GM18520 (cell line): Measurements from ENCODE around the gene ATP8B1.
"Not testable (repeated sequence)": the region's sequence is repeated elsewhere in the genome, so short reads cannot be mapped to it uniquely, and the experiment has no call there.

Experiments
- ATAC-seq: cut with Tn5 transposase; IDR thresholded peaks from one replicate; pipeline ENCODE4 v1.9.1; 2021; ENCODE audit not compliant: unreplicated experiment

ATP8B1 gene

DNA sequence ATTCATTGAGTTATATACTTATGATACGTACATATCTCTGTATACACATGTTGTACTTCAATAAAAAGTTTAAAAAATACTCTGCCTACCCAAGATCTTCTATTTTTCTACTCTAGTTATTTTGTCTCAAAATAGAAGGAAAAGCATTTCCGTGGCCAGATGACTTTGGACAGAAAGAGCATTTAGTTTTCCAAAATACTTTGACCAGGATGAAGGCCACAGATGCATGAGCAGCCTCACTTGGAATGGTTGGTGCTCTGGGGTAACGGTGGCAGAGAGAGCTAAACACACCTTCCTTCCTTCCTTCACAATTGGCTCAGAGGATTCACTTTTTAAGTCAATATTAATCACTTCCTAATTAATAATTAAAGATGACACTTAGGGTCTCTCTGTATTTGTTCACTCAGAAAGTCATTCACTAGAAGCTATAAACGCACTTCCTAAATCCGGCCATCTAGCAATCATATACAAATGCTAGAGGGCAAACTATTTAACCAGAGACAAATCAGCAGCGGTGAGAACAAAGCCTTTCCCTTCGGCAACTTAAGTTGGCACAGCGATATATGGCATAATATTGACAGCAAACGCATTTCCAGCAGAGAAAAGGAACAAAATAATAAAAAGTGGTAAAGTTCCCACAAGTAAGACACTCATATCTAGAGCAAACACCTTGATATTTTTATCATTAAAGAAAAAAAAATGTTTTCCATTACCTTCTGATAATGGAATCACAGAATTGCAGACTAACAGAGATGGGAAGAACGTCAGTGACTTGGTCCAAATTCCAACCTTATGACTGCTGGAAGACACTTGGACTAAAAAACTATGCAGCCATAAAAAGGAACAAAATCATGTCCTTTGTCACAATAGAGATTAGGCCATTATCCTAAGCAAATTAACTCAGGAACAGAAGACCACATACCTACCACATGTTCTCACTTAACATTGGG lies 125.6 kb downstream of the ATP8B1 start:
- ATAC-seq = no peak

DNA sequence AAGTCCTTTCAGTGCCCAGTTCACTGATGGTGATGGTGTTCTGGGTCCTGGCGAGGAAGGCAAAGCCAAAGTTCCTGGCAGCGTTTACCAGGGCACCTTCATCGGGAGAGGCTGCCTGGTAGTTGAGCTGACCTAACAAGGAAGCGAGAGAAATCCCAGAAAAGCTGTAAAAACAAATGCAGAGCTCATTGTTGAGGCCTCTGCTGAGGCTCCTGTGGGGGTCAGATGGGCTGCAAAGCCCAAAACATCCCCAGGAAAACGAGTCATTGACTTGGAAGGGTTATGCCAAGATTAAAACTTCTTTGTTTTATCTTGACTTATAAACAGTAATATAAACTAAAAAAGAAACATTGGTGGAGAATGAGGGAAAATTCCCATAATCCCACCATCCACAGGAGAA lies 128.2 kb downstream of the ATP8B1 start:
- no peak for ATAC-seq

DNA sequence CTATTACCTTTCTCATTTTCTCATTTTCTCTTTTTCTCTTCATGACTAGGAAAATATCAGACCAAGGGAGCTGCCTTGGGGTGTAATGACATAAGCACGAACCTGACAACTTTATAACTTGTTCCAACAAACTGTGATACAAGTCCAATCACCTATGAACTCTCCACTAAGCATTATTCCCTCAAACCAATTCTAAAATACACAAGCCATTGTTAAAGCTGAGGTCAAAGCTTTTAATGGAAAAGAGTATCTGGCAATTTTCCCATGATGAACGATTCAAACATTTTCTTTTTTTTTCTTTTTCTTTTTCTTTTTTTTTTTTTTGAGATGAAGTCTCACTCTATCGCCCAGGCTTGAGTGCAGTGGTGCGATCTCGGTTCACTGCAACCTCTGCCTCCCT lies 133.1 kb downstream of the ATP8B1 start:
- ATAC-seq = no peak

DNA sequence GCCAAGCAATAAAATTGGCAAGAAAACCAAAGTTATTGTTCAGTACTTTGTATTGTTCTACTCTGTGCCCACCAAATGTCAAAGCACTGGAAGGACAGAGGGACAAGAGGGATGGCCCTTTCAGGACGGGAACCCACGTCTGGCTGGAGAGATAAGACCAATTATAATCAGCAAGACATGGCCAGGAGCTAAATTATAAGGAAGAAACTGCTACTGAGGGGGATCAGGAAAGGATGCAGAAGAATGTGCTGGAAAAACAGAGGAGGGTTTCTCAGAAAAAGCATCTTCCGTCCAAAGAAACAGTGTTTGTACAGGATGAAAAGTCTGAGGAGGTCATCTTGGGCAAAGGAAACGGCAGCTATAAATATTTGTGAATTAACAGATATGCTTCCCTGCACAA lies 135.1 kb downstream of the ATP8B1 start:
- no peak for ATAC-seq

DNA sequence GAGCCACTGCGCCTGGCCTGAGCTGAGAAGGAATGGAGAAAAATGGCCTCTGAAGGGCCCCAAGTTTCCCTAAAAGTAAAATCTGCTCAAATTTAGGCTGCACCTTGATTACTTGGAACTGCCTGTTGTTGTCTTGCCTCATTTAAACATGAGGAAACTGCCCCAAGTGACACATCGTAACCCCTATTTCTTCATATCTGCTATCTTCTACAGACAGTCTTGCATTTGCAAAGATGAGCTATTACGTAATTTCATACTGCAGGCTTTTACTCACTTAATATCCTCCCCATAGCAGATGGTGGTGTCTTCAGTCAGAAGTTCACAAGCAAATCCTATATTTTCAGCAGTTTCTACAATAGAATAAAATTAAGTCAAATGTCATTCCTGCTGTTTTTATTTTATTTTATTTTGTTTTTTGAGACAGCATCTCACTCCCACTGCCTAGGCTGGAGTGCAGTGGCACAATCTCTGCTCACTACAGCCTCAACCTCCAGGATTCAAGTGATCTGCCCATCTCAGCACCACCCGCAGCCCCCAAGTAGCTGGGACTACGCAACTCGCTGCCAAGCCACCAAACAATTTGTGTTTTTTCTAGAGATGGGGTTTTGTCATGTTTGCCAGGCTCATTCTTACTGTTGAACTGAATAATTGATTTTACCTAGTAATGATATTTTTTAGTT lies 136.2 kb downstream of the ATP8B1 start:
- ATAC-seq = no peak

DNA sequence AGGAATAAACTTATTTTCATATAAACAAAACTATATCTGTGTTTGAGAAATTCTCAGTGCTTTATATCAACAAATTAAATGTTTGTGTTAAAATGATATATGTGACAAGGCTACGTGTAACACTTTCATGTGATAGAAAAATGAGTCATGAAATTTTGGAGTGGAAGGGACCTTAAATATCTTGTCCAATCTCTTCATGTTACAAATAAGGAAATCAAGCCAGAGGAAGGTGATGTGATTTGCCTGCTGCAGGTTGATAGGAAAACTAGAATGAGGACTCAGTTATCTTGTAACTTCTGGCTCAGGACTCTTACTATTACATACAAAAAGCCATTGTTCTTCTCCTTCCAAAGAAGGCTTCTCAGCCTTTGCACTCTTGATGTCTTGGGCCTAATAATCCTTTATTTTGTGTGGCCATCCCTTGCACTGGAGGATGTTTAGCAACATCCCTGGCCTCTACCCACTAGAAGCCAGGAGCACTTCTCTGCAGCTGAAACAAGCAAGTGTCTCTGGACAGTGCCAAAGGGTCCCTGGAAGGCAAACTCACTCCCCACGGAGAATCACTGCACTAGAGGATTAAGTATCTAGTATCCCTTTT lies 138.4 kb downstream of the ATP8B1 start:
- no peak for ATAC-seq

DNA sequence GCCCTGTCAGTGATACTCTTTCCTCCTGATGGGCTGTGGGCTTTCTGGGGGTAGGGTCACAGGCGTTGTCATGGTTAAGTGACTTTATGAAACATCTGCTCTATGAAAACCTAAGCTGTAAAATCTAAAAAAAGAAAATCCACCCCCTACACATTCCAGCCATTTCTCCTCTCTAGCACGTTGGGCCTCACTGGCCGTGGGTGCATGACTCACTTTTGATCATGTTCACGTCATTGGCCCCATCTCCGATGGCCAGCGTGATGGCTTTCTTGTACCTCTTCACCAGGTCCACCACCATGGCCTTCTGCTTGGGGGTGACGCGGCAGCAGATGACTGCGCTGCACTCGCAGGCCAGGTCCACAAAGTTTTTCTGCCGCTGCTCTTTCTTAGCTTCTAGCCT lies 142.2 kb downstream of the ATP8B1 start:
- ATAC-seq = no peak

DNA sequence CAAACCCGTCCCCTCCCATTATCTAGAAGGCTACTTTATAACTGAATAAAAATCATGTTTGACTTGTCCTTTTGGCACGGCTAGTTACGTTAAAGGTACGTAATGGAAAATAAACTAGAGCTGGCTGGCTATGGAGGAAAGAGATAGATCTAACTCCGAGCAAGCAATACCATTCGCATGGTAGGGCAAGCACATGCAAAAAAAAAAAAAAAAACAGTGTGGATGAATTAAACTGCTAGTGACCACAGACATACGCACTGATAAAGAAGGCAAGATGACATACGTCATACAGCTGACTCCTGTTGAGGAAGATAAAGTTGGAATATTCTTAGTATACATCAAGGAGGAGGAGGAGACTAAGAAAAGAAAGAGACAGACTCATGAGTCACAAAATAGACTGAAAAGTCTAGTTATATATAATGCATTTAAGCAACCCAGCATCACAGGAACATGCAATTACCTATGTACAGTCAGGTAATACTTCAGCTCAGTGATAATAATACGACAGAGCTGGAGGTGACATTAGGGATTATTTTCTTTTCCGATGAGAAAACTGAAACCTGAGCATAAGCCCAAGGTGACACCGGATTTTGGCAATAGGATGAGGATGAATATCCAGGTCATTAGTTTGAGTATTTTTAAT lies 143.5 kb downstream of the ATP8B1 start:
- no peak for ATAC-seq

DNA sequence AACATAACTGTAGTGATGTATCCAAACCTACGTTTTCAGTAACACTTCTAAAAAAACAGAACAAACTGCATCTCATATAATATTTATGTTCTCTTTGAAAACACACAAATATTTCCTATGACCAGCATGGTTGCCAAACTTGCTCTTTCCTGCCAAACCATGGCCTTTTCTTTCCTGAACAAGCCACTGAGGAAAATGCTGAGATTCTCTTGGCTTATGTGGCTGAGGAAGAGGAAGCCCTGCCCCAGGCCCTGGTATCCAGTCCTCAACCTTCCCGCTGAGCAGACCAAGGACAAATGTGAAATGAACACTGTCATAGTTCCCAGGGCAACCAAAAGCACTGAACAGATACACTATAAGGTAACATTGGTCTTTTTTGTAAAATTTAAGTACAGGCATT lies 145.6 kb downstream of the ATP8B1 start:
- ATAC-seq = no peak

DNA sequence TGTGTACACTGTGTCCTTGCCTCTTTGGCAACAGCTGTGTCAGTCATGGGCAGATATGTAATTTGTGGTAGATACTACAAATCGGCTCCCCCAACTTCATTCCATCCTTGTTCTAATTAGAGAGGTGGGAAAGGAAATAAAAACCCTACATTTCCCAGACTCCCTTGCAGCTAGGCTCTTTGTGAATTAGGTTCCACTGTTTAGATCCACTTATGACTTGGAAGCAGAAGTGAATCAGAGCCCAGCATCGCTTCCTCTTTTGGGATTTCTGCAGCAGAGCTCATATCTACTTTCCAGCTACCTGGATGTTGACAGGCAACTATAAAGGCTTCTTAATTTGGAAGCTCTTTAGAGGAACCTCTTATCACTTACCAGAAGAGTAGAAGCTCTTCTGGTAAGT lies 147.4 kb downstream of the ATP8B1 start:
- ATAC-seq = no peak

DNA sequence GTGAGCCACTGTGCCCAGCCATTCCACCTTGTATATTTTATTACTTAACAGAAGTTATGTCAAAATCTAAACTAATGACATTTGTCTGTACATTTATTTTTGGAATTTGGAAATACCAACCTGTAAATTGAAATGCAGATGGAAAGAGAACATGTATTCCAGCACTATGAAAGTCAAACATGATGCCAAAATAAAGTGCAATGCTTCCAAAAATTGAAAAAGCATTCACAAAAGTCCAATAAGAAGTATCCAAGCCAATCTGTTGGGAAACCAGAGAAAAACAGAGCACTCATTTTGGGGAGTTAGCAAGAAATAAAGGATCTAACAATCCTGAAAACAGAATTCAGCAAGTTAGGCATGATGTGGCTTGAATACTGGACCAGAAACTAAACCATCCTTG lies 151.2 kb downstream of the ATP8B1 start:
- no peak for ATAC-seq

DNA sequence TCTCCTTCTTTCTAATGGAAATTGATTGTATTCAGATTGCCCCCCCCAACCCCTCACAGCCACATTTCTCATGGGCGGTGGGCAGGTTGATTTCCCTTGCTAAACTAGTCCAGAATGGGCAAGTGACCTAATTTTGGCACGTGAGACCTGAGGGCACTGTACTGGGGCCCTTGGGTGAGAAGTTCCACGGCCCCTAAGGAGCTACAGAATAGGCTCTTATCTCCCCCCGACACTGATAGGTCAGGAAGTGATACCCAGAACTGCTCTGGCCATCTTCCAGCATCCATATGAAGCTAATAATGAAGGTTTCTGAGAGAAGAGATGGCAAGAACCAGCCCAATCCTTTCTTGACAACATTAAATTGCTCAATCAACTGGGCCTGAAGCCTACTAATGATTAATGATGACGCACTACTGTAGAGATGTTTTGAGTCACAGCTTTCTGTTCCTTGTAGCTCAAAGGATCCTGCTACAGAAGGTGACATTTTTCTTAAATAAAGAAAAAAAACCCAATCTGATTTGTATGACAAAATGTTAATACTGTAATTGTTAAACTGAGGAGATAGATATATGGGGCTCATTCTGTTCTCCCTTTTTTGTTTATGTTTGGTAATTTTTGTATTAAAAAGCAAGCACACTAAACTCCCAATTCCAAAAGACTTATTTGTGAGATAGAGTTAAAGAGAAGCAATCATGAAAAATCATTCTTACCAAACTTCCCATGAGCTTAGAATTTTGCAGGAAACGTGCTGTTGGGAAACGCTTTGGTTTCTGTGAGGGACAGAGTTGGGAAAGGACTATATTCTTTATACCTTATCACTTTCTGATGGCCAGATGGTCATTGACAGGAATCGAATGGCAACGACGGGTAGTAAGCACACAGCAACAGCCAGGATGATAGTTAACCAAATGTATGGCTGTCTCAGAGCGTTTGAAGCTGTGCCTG lies 153.3 kb downstream of the ATP8B1 start:
- ATAC-seq = peak; percentile 95

DNA sequence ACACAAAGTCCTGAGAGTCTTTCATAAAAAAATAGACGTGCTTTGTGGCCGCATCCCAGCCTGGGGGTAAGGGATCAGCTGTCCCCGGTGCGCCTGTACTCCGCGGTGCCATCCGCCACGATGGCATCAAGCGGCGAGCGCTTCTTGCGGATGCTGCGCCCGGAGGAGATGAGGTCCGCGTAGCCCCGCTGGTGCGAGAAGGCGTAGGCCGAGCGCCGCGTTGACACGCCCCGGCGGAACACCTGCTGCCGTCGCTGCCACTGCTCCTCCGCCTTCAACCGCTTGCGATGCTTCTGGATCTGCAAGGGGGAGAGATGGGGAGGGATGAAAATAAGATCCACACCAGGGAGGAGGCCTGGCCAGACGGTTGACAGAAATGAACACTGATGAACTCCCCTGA lies 154.7 kb downstream of the ATP8B1 start:
- no peak for ATAC-seq

DNA sequence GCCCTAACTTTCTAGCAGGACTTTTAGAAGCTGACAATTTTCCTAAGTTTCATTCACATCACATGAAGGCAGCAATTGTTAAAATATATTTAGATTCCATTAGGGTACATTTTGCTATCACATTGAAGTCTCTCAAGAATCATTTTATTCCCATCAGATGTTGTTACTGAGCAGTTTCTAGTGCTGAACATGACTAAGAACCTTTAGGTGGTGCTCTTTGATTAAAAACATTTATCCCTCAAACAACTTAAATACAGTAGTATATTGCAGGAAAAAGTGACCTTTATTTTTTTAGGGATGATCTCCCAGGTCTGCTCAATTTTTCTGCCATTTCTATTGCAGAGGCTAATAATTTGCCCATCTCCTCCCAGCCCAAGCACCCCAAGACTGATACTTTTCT lies 158.6 kb downstream of the ATP8B1 start:
- no peak for ATAC-seq

DNA sequence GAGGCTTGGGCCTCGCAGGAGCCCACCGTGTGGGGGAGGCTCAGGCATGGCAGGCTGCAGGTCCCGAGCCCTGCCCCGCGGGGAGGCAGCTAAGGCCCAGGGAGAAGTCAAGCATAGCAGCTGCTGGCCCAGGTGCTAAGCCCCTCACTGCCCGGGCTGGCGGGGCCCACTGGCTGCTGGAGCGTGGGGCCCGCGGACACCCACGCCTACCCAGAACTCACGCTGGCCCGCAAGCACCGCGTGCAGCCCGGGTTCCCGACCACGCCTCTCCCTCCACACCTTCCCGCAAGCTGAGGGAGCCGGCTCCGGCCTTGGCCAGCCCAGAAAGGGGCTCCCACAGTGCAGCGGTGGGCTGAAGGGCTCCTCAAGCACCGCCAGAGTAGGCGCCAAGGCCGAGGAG lies 159.4 kb downstream of the ATP8B1 start:
- not testable (repeated sequence) for ATAC-seq

DNA sequence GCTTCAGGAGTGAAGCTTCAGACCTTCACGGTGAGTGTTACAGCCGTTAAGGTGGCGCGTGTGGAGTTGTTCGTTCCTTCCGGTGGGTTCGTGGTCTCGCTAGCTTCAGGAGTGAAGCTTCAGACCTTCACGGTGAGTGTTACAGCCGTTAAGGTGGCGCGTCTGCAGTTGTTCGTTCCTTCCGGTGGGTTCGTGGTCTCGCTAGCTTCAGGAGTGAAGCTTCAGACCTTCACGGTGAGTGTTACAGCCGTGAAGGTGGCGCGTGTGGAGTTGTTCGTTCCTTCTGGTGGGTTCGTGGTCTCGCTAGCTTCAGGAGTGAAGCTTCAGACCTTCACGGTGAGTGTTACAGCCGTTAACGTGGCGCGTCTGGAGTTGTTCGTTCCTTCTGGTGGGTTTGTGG lies 160.7 kb downstream of the ATP8B1 start:
- not testable (repeated sequence) for ATAC-seq

DNA sequence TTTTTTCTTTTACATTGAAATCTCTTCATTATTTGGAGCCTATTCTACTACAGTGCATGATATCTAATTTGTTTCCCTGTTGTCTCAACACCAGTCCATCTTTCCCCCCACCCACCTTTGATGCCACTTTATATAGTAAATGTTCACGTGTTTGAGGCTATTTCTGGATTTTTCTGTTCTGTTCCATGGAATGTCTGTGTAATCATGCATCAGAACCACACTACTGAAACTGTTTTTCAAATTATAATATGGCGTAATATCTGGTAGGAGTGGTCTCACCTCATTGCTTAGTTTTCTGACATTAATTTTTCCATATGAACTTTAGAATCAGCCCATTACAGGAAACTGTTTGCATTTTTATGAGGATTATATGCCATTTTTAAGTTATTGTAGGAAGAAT lies 162.4 kb downstream of the ATP8B1 start:
- ATAC-seq = no peak

DNA sequence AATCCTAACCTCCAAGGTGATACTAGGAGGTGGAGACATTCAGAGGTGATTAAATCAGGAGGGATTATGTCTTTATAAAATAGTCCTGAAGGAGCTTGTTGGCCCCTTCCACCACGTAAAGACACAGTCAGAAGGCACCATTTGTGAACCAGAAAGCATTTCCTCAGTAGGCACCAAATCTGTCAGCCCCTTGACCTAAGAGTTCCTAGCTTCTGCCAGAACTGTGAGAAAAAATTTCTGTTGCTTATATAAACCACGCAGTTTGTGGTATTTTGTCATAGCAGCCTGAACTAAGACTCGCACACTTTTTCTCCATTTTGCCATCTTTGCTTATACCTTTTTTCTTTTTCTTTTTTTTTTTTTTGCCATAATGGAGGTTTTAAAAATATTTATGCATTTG lies 162.9 kb downstream of the ATP8B1 start:
- no peak for ATAC-seq

DNA sequence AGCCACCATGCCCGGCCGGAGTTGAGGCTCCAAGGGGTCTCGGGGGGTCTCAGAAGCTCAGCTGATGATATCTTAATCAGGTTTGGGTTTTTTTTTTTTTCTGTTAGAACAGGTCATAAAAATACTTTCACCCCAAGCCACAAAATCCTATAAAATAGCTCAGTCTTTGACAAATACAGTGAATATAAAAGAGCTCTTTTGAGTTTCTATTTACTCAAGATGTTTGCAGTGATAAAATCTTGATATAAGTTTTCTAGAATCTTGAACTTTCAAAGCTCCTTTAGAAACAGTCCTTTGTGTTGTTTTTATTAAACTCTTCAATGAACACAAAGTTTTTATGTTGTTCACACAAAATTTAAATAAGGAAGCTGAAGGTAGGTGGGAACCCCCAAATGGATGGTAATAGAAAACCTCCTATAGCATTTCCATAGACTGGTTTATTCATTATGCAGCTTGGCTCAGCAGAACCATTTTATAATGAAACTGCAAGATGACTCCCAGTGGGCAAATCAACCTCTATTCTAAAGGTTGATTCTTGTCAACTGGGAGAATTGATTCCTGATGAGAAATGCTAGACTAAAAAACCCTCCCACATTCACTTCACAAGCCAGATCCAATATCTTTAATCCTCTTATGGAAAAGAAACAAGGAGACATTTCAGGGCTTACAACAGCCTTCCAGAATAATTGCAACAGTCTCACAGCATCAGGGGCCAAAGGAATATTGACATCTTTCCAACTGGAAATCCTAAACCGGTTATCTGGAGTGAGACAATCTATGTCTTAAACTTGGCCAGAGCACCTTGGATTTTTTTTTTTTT lies 167.9 kb downstream of the ATP8B1 start:
- ATAC-seq = no peak

DNA sequence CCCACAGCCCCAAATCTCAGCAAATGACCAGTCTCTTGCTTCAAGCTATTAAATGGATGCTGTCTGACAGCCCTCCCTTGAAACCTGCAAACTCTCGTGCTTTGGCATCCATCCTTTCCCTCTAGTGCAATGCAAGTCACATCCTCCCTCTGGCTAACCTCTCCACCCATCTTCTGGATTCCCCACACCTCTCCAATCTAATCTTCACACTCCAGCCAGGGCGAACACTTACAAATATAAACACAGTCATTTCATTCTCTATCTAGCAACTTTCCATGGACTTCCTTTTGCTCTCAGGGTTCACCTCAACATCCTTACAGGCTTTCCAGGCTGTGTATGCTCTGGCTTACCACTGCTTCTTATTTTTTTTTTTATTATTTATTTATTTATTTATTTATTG lies 171.4 kb downstream of the ATP8B1 start:
- no peak for ATAC-seq
